Islet of Langerhans (tissue), 1 donor: ENCODE results near the gene TMEM214.

Source experiments
- FAIRE-seq: peaks from one replicate; lab custom pipeline; 2011; peaks lifted over from hg19 to GRCh38; lab: Jason Lieb, UNC

The TMEM214 gene

DNA sequence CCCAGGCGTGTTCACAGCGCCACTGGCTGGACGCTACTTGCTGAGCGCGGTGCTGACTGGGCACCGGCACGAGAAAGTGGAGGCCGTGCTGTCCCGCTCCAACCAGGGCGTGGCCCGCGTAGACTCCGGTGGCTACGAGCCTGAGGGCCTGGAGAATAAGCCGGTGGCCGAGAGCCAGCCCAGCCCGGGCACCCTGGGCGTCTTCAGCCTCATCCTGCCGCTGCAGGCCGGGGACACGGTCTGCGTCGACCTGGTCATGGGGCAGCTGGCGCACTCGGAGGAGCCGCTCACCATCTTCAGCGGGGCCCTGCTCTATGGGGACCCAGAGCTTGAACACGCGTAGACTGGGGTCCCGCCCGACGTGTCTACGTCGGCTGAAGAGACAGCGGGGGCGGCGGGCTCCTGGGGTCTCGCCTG is 52.9 kb downstream of the TMEM214 start:
- no peak for FAIRE-seq

DNA sequence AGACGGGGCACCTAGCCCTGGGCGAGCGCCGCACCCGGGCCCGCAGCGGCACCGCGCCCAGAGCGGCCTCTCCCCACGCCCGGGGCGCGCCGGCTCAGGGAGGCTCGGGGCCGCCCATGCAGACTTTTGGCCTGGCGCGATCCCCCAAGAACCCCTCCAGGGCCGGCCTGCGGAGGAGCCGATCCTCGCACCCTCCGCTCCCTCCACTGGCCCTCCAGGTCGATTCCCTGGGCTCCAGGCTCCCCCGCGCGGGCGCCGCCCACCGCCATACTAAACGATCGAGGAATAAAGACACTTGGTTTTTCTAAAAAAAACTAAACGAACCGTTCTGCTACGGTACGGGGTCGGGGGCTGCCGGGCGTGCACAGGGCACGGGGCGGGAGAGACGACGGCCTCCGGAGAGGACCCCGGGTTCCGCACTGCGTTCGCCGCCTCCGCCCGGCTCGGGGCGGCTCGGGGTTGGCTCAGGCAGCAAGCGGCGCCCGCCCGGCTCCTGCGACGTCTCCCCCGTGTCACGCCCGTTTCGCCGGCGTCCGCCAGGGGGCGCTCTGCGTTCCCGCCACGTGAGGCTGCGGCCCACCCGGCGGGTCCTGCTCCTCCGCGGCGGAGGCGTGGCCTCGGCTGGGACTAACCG is 53.4 kb downstream of the TMEM214 start:
- FAIRE-seq: no peak

DNA sequence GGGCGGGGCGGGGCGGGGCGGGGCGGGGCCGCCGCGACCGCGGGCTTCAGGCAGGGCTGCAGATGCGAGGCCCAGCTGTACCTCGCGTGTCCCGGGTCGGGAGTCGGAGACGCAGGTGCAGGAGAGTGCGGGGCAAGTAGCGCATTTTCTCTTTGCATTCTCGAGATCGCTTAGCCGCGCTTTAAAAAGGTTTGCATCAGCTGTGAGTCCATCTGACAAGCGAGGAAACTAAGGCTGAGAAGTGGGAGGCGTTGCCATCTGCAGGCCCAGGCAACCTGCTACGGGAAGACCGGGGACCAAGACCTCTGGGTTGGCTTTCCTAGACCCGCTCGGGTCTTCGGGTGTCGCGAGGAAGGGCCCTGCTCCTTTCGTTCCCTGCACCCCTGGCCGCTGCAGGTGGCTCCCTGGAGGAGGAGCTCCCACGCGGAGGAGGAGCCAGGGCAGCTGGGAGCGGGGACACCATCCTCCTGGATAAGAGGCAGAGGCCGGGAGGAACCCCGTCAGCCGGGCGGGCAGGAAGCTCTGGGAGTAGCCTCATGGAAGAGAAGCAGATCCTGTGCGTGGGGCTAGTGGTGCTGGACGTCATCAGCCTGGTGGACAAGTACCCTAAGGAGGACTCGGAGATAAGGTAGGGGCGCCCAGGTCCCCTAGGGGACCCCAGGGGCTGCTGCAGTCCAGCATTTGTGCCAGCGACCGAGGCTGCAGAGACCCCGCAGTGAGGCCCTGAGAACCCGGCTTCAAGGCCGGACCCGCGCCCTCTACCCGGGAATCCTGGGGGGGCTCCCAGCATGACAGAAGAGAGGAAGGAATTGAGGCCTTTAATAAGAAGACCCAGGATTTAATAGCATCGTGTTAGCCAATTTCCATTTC is 54.2 kb downstream of the TMEM214 start, which contains the start of gene KHK:
TSS of gene KHK (plus strand) at position 49 of the 870 bp plus-strand sequence. CDS start at position 537, 488 bp downstream.
- no peak for FAIRE-seq

DNA sequence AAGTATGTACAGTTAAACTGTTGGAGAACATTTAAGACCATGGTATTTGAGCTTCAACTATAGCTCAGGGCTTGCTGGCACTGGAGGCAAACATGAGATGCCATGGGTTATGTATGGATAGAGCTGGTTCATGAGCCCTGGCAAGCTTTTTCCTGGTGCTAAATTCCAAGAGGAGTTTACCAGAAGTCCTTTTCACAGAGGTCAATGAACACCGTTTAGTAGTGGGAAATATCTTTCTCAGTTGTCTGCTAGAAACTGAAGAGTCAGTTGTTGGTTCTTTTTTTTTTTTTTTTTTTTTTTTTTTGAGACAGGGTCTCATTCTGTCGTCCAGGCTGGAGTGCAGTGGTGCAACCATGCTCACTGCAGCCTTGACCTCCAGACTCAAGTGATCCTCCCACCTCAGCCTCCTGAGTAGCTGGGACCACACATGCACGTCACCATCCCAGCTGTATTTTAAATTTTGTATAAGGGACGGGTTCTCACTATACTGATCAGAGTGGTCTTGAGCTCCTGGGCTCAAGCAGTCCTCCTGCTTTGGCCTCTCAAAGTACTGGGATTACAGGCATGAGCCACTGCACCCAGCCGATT is 55.2 kb downstream of the TMEM214 start:
- no peak for FAIRE-seq

DNA sequence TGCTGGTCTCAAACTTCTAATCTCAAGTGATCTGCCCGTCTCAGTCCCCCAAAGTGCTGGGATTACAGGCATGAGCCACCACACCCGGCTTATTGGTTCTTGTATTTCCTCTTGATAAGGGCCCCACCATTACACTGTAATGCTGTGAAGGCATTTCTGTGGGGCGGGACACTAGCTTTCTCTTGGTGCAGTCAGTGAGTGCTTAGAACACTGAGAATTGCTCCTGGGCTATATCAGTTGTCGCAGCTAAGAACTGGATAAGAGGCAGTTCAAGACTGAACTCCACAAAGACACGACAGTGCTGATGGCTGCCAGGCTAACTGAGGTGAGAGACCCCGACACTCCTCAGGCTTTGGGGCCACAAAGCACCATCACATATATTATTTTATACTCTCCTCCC is 55.9 kb downstream of the TMEM214 start:
- no peak for FAIRE-seq

DNA sequence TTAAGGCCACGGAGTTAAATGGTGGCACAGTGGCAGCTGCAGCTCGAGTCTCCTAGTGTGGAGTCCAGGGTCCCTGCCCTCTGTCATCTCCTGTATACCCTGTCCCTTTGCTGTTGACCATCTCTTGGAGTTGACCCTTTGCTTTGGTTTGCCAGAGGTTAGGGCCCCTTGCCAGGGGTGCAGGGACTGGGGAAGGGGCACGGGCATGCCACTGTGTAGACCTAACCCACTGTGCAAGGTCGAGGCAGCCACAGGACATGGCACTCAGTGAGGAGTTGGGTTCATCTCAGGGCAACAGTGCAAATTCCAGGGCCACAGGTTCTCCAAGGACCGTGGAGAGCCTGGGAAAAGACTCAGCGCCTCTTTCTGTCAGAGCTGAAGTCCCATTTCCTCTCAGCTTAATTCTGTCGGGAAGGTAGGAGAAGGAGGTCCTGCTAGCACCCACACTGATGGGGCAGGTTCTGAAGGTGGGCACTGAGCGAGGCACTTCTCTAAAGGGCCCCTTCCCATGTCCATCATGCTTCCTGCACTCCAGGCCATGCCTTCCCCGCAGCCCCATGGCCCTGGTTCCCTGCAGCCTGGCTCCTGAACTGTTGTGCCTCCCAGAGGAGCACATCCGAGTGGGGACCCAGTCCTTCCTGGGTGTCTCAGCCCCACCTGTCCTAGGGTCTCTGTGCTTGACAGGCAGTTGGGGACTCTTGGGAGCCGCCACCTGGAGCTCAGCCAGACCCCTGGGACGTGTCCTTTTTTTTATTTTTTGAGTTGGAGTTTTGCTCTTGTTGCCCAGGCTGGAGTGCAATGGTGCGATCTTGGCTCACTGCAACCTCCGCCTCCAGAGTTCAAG is 56.6 kb downstream of the TMEM214 start:
- no peak for FAIRE-seq
